Suprapubic skin (tissue), 4 donors: ENCODE data around the gene RGS17.

Source experiments
- EP300 ChIP-seq: sonication (generic); formaldehyde crosslinking; IDR thresholded peaks from one replicate; pipeline ENCODE4 v1.6.1; 2017; ENCODE audit warnings: antibody characterized with exemption
- POLR2A ChIP-seq, 2 donors: fragments of 450-650 bp; IDR thresholded peaks; one replicate each; pipeline ENCODE4 v1.6.1; 2017; ENCODE audit warnings: antibody characterized with exemption in 2 of 2, mild to moderate bottlenecking in 2 of 2, moderate library complexity in 2 of 2
- POLR2AphosphoS5 ChIP-seq, 3 donors: sonication (generic); formaldehyde crosslinking; IDR thresholded peaks; one replicate each; pipeline ENCODE4 v1.6.1; 2017; ENCODE audit warnings: antibody characterized with exemption in 3 of 3
- TF ChIP-seq, protein P1 (sequence below), 2 donors: fragments of 200-600 bp in 1 of 2; fragments of 450-650 bp in 1 of 2; sonication (generic) in 1 of 2; IDR thresholded peaks; one replicate each; pipeline ENCODE4 v1.5.1; 2016 to 2019; ENCODE audit warnings: antibody characterized with exemption in 2 of 2, mild to moderate bottlenecking in 1 of 2, moderate library complexity in 1 of 2

- TF ChIP-seq, protein P1, sequence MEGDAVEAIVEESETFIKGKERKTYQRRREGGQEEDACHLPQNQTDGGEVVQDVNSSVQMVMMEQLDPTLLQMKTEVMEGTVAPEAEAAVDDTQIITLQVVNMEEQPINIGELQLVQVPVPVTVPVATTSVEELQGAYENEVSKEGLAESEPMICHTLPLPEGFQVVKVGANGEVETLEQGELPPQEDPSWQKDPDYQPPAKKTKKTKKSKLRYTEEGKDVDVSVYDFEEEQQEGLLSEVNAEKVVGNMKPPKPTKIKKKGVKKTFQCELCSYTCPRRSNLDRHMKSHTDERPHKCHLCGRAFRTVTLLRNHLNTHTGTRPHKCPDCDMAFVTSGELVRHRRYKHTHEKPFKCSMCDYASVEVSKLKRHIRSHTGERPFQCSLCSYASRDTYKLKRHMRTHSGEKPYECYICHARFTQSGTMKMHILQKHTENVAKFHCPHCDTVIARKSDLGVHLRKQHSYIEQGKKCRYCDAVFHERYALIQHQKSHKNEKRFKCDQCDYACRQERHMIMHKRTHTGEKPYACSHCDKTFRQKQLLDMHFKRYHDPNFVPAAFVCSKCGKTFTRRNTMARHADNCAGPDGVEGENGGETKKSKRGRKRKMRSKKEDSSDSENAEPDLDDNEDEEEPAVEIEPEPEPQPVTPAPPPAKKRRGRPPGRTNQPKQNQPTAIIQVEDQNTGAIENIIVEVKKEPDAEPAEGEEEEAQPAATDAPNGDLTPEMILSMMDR (IDR thresholded peaks at IDR 0.05): no peak
- TF ChIP-seq POLR2AphosphoS5 (IDR thresholded peaks at IDR 0.05): no peak
- no peak for TF ChIP-seq POLR2A (IDR thresholded peaks at IDR 0.05)
- TF ChIP-seq EP300: no peak
These were observed 49.2 kb downstream of the RGS17 start for GRCh38 chr6:153081914-153082313.
